D721Med (cell line): ENCODE measurements around the gene CACNB1.

ENCODE experiments used
- DNase-seq: peaks from one replicate; pipeline ENCODE4 v3.0.0; 2011; ENCODE audit warnings: low spot score; ENCODE audit not compliant: insufficient read length
- FAIRE-seq: peaks from 2 replicates; lab custom pipeline; 2011; peaks lifted over from hg19 to GRCh38; lab: Jason Lieb, UNC
- CTCF ChIP-seq: IDR thresholded peaks from 2 replicates; pipeline ENCODE4 v1.5.1; 2012; ENCODE audit warnings: mild to moderate bottlenecking, control low read depth; ENCODE audit not compliant: insufficient read depth; ENCODE audit errors: missing control alignments

Gene CACNB1

GRCh38 chr17:39144416-39144840, 53.0 kb downstream of the CACNB1 start:
- no peak for DNase-seq
- no peak for FAIRE-seq
- no peak for TF ChIP-seq CTCF

GRCh38 chr17:39143552-39144093, 53.8 kb downstream of the CACNB1 start:
- no peak for TF ChIP-seq CTCF
- DNase-seq (no peak), FAIRE-seq (no peak)

GRCh38 chr17:39141915-39142664, 55.4 kb downstream of the CACNB1 start:
- no peak for FAIRE-seq
- no peak for DNase-seq
- TF ChIP-seq CTCF: no peak

- DNase-seq: no peak
- FAIRE-seq: no peak
- TF ChIP-seq CTCF: no peak
These were observed 56.2 kb downstream of the CACNB1 start for GRCh38 chr17:39141294-39141693.

DNA sequence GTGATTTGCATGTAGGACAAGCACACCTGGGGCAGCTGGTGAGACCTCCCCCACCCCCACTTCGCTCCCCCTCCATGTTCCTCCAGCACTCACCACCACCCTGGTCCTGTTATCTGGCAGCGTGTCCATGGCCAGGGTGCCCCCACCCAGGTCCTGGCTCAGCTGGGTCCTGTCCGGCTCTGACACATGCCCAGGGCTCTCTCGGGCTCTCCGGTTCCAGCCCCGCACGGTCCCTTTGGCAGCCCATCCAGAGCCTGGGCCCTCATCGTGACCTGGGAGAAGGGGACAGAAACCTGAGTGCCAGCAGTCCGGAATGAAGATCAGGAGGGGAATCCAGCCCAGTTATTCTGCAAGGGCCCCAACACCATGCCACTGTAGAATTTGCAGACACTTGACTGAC, 57.9 kb downstream of the CACNB1 start:
- FAIRE-seq: no peak
- DNase-seq: no peak
- TF ChIP-seq CTCF: no peak

DNA sequence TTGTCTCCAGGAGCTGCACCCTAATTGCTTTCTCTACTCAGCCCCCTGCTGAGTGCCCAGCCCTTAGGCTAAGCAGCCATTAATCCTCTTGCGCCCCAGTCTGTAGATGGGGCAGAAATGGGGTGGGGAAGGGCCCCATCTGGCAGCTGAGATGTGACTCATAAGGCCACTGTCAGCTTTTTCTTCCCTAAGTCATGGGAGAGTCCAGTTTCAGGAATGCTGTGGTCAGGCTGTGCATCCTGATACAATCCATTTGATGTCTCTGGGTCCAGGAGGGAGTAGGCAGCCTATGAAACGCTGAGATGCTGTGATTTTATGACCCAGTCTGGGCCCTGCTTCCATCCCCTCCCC, 58.3 kb downstream of the CACNB1 start:
- TF ChIP-seq CTCF: no peak
- FAIRE-seq: no peak
- DNase-seq: no peak
